Measurements from ENCODE around the gene RNF11.

The RNF11 gene

GRCh38 chr1:51303751-51304251, 67.7 kb downstream of the RNF11 start:
- H3K27ac ChIP-seq, result no peak overlapping the region
- no peak for DNase-seq (ENCODE audit: low spot score)
- TF ChIP-seq CTCF (conservative IDR thresholded peaks at IDR 0.05; ENCODE audit: low read depth), result no peak
- ChIA-PET CTCF (interaction anchor here (0.5 to 0.6 kb wide), 2 partner anchors 33 to 133 kb away, joined by 3 read pairs; no protein-coding TSS in a partner anchor), POLR2A (ENCODE audit: low non-redundant PET) (no interaction called here)

GRCh38 chr1:51304360-51304759, 68.3 kb downstream of the RNF11 start:
- TF ChIP-seq CTCF (conservative IDR thresholded peaks at IDR 0.05; ENCODE audit: low read depth), result no peak
- ChIA-PET CTCF (interaction anchor here (0.5 to 0.6 kb wide), 2 partner anchors 32 to 133 kb away, joined by 3 read pairs; no protein-coding TSS in a partner anchor), POLR2A (ENCODE audit: low non-redundant PET) (no interaction called here)
- DNase-seq (ENCODE audit: low spot score), result no peak
- no peak overlapping the region for H3K27ac ChIP-seq

- ChIA-PET POLR2A (ENCODE audit: low non-redundant PET) (no interaction called here), CTCF (interaction anchor here (0.8 to 1.1 kb wide), 2 partner anchors 8 to 9 kb away, joined by 3 read pairs; no protein-coding TSS in a partner anchor)
- TF ChIP-seq CTCF (conservative IDR thresholded peaks at IDR 0.05; ENCODE audit: low read depth), result no peak
- H3K27ac ChIP-seq, result no peak overlapping the region
- DNase-seq (ENCODE audit: low spot score), result no peak
Measured at GRCh38 chr1:51305371-51305823, 69.3 kb downstream of the RNF11 start.

- no peak overlapping the region for H3K27ac ChIP-seq
- no peak for TF ChIP-seq CTCF (conservative IDR thresholded peaks at IDR 0.05; ENCODE audit: low read depth)
- POLR2A ChIA-PET (ENCODE audit: low non-redundant PET), result no interaction called here
- DNase-seq (ENCODE audit: low spot score), result no peak
- CTCF ChIA-PET, result no interaction called here
Measured at GRCh38 chr1:51306950-51307349, 70.9 kb downstream of the RNF11 start.

- H3K27ac ChIP-seq, result no peak overlapping the region
- ChIA-PET CTCF (no interaction called here), POLR2A (ENCODE audit: low non-redundant PET) (no interaction called here)
- TF ChIP-seq CTCF (conservative IDR thresholded peaks at IDR 0.05; ENCODE audit: low read depth), result no peak
- no peak for DNase-seq (ENCODE audit: low spot score)
Measured at GRCh38 chr1:51308636-51309035, 72.6 kb downstream of the RNF11 start.

- ChIA-PET CTCF (interaction anchor here (0.9 kb wide), 1 partner anchor 11 kb away, joined by 3 read pairs; no protein-coding TSS in a partner anchor), POLR2A (ENCODE audit: low non-redundant PET) (no interaction called here)
- TF ChIP-seq CTCF (conservative IDR thresholded peaks at IDR 0.05; ENCODE audit: low read depth), result no peak
- H3K27ac ChIP-seq, result no peak overlapping the region
- no peak for DNase-seq (ENCODE audit: low spot score)
Measured at GRCh38 chr1:51309291-51309690, 73.2 kb downstream of the RNF11 start.
